NCI-H2227 treated with DMSO at 0.1 percent for 48 hours (cell line): ENCODE results near the gene TPPP.

Experiments used
- DNase-seq: peaks from one replicate; lab custom pipeline; 2025; lab: John Stamatoyannopoulos, UW

TPPP gene

DNA sequence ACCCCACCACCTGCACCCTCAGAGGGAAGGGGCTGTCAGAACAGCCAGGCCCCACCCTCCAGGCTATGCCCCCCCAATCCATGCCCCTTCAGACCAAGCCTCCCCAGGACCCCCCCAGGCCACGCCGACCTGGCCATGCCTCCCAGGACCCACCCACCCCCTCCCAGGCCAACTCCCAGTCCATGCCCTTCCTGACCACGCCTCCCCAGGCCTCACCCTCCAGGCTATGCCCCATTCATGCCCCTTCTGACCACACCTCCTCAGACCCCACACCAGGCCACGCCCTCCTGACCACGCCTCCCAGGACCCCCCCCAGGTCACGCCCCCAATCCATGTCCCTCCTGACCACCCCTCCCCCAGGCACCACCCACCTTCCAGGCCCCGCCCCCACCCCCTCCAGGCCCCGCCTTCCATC lies 27.6 kb downstream of the TPPP start:
- no peak for DNase-seq

DNA sequence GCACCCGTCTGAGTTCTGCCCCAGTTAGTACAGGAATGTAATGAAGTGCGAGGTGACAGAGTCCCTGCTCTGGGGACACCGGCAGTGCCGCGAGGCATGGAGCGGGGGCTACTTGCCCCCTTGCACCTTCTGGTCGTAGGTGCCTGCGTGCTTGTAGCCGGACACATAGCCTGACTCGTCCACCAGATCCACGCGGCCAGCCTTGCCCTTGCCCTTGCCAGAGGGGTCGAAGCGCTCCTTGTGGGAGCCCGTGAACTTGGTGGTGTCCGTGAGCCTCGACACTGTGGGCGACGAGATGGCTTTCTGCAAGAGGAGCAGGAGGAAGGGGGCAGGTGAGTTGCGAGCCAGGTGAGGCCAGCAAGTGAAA lies 28.2 kb downstream of the TPPP start:
- DNase-seq, result no peak

DNA sequence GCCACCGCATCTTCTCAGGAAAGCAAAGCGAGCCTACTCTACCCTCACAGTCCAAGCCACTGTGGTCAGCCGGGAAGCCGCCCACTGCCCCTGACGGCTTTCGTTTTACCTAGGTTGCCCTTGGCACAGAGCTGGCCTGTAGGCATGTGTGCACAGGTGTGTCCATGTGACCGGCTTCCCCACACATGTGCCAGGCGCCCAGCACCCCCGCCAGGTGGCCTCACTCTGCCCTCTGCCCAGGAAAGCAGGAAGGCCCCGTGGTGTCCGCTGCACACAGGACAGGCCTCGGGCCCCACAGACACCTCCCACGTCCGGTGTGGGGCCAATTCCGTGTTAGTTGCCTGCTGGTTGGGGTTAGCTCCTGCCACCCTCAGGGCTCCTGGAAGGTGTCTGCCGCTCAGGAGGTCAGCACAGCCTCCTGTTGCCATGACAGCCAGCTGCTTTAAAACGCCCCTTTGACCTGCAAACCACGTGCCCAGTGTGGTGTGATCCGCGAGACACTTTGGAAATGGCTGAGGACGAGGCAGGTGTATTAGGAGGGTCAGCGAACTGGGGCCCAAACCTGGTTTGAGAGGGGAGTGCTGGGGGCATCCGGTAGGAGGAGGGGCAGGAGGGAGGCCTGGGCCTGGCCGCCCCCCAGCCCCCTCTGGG lies 28.7 kb downstream of the TPPP start:
- DNase-seq, result no peak

DNA sequence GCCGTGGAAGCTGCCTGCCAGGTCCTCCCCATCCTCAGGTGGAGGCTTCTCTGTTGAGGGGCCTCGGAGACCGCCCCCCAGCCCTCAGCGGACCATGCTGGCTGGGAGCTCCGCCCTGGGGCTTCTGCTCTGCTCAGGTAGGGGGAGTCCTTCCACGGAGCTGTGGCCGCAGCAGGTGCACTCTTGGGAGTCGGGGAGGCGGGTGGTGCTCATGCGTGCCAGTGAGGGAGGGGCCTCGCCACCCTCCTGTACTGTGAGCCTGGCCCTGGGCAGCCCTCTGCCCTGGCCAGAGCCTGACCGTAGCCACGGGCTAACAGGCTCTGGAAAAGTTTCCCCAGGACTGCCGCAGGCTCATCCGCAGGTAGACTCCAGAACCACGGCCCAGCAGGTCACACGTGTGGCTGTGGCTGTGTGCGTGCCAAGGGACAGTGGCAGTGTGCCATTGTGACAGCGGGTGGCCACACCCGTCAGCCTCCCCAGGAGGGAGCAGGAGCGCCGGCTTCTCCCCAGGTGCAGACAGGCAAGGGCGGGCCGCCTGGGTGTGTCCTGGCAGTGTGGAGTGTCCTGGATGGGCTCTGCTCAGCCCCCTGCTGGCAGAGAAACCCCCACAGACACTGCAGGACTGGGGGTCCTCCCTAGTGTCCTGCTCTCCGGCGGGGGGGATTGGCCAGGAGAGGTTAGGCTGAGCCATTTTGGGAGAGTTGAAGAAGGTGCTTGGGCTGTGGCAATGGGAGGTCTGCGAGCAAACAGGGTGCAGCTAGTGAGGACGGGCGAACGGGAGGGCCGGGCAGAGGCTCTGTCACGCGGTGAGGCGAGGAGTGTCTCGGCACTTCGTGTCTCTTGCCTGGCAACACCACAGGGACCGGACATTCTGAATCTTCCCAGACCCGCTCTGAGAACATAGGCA lies 29.5 kb downstream of the TPPP start:
- DNase-seq, result no peak

DNA sequence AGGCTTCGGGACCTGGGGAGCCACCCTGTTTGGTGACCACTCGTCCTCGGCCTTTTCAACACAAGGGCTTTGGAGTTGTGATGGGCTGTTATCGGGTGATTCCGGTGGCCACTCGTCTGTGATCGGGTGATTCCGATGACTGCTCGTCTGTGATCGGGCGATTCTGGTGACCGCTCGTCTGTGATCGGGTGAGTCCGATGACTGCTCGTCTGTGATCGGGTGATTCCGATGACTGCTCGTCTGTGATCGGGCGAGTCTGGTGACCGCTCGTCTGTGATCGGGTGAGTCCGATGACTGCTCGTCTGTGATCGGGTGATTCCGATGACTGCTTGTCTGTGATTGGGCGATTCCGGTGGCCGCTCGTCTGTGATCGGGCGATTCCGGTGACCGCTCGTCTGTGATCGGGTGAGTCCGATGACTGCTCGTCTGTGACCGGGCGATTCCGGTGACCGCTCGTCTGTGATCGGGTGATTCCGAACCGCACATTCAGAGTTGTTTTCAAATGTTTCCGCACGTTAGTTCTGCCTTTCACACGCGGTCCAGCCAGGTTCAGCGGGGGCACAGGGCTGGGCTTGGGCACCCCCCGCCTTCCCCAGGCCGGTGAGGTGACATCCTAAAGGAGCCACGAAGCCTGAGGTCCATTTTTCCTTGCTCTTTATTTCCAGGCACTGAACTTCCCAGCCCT lies 30.3 kb downstream of the TPPP start:
- DNase-seq, result no peak

DNA sequence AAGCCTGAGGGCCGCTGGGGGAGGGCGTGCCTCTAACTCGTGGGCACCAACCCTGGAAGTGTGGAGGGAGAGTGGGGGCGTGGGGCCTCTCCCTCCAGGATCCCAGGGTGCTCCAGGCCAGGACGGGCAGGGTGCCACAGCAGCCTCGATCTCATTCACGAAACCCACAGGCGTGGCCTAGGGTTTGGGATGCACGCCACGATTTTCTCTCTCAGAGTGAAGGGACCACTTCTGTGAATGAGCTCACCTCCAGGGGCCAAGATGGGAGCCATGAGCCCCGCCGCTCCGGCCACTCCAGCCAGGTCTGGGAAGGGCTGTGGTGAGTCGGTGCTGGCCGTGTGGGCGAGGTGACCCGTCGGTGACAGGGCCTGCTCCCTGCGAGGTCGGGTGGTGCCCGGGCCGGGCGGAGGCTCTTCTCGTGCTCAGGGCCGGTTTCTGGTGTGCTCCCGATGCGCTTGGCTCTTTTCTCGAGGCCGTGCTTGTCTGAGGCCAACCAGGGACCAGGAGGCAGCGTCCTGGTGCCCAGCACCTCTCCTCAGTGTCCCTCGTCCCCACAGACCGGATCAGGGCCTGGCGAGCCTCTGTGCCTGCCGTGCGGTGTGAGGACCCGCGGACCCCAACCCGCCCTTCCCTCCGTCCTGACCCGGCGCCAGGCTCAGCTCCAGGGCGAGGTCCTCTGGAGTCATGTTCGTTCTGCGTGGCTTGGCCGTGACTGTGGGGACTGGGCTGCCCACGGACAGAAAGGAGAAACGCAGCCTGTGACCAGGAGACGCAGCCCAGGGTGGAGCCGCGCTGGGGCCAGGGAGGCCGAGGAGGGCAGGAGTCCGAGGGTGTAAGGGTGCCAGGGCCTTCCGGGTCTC lies 31.0 kb downstream of the TPPP start:
- DNase-seq, result no peak

DNA sequence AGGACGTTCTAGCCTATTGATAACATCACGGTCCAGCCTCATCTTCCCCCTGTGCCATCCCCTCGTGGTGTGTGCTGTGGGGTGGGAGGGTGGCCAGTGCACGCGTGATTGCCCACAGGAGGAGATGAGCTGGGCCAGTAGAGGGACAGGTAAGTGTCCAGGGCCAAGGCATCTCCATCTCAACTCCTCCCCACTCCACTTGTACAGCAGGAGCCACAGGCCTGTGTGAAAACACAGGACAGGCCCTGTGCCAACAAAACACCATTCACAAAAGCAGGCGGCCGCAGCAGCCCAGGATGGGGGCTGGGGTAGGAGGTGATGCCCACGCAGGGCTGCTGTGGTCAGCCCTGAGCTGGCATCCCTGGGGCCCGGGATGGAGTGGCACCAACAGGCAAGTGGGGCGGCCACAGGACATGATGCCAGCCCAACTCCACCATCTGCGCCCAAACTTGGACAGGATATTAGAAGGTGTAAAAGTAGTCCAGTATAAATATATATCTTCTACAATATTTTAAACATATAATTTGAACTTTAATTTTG lies 32.6 kb downstream of the TPPP start:
- DNase-seq, result no peak

DNA sequence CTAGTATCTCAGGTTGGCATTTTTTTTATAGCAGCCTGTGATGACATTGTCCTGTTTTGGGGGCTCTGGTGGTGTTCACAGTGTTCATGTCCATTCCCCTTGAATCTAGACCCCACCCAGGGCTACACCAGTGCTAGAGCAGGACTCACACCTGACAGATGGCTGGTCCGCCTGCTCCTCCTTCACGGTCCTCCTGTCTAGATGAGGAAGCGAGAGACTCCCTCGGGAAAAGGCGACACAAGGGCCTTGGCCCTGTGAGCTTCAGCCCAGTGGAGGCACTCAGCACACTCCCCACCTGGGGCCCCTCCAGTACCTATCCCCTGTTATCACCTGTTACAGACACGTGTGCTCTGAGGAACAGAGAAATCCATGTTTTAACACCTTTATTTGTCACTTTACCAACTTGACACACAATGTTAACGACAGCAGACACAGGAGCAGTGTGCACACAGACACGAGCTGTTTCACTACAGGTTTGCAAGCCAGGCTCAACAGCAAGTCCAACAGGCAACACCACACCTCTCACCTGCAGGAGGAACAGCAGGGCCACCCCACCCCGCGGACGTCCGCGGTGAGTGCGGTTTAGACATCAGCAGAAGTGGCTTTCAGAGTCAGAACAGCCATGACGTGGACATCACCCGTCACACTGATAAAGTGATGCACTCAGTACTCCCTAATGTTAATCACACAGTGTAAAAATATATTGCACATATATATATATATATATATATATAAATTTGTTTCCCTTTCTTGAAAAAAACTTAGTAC lies 33.5 kb downstream of the TPPP start:
- DNase-seq, result no peak

DNA sequence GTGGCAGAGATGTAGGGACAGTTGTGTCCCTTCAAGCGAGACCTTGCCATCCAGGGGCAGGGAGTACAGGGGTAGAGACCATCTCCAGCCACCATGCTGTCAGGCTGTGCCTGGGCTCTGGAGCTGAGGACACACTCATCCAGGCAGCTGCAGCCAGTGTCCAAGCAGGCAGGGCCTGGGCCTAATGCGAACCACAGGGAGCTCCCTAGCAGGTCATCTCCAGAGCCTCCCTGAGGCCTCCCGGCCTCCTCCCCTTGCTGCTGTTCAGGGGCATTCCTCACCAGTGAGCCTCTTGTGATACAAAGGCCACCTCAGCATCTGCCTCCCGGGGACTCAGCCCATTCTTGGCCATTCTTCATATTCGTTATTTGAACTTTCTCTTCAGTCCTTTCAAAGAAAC lies 35.0 kb downstream of the TPPP start:
- no peak for DNase-seq

DNA sequence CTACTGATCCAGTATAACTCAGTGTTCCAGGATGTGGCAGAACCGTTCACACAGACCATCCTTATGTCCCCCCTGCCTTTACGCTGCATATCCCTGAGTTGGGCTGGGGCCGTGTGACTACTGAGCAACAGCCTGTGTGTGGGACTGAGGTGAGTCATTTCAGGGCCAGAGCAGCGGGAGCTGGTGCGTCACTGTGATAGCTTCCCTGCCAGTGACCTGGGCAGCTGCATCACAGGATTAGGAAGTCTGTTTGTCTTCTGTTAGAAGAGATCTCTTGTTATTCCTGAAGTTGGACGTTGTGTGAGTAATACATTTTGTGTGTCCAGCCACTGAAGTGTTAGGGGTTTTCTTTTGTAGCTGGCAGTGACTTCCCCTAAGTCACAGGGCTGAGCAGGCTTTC lies 35.6 kb downstream of the TPPP start:
- DNase-seq, result no peak

DNA sequence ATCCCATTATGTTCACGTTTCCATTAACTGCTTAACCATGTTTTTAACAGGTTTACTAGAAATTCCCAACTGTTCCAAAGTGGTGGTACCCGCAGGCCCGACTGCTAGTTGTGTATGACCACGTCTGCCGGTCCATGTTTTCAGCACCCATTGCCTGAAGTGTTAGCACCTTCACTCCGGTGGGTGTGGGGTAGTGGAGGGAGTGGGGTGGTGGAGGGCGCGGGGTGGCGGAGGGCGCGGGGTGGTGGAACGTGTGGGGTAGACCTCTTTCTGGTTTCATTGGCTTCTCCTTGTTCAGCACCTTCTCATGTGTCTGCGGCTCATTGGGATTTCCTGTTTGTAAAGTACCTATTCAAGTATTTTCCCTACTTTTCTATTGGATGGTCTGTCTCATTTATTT lies 37.7 kb downstream of the TPPP start:
- no peak for DNase-seq

DNA sequence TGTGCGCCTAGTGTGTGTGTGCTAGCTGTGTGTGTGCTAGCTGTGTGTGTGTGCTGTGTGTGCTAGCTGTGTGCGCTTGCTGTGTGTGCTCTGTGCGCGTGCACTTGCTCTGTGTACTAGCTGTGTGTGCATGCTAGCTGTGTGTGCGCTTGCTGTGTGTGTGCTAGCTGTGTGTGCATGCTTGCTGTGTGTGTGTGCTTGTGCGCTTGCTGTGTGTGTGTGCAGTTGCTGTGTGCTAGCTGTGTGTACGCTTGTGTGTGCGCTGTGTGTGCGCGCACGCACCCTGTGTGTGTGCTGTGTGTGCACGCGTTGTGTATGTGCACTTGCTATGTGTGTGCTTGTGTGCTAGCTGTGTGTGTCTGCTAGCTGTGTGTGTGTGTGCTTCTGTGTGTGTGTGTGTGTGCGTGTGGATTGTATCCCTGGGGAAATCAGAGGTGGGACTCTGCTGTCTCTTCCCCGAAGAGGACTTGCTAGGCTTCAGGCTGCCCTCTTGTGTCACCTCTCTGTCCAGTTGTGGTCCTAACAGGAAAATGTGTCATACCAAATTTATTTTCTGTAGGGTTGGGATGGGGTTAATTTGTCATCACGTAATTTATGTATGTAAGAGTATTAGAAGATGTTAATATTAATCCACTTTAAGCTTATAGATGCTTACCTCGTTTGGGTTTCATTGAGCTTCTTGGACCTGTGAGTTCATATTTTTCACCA lies 38.9 kb downstream of the TPPP start:
- no peak for DNase-seq

DNA sequence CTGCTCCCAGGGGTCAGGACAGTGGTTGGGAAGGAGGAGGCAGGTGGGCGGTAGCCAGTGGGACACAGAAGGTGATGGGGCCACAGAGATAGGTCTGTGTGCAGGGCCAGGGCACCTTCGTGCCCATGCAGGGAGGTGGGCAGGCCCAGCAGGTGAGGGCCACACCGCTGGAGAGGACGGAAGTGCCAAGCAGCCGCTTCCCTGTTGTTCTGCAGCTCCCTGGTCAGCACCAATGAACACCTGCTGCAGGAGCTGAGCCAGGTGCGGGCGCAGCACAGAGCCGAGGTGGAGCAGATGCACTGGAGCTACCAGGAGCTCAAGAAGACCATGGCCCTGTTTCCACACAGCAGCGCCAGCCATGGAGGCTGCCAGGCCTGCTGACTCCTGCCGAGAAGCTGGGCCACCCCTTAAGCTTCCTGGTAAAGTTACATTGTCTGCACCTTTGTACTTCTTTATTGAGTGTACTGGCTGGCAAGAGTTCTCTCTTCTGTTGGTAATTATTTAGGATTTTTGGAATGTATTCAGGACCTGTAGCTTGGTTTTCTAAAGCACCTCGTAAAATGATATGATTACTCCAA lies 40.3 kb downstream of the TPPP start:
- no peak for DNase-seq

DNA sequence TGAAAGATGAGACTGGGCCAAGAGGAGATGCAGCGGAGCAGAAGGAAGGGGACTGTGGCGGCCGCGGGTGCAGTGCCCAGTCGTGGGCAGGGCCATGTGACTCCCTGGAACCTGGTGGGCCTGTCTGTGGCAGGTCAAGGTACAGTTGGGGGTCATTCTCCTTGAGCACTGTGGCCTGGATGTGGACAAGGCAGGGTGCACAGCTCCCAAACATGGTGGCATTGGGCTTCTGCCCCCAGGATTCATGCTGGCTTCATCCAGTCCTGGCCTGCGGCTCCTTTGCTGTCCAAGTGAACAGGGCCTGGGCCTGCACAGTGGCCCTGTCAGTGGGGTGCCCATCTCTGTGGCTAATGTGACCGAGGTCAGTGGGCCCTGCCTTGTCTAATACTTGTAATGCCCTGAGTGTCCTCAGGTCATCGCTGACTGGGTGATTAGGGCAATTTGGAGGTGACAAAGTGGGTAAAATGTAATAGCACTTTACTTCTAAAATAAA lies 41.1 kb downstream of the TPPP start:
- DNase-seq, result no peak

DNA sequence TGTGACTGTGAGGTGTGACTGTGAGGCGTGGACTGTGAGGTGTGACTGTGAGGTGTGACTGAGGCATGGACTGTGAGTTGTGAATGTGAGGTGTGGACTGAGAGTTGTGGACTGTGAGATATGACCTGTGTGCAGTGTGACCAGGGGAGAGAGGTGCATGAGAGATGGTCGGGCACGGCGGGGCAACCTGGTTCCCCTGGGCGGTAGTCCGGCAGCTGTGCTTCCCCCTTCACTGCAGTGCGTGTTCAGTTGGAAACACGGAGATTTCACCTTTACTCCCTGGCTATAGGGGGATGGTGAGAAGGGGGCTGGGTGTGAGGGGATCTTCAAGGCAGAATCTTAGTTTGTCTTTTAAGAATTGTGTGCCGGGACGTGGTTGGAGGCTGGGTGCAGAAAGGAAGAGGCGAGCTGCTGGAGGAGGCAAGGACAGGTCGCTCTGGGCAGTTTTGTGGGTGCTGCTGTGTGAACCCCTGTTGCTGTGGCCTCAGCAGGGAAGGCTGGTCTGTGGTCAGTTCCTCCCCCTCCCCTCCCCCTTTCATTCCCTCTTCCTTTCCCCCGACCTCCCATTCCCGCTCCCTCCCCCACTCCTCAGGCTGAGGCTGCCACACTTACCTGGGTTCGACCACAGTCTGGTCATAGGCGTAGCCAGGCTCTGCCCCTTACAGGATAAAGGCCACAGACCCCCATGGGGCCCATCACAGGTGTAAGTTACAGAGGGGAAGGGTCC lies 41.7 kb downstream of the TPPP start:
- no peak for DNase-seq

DNA sequence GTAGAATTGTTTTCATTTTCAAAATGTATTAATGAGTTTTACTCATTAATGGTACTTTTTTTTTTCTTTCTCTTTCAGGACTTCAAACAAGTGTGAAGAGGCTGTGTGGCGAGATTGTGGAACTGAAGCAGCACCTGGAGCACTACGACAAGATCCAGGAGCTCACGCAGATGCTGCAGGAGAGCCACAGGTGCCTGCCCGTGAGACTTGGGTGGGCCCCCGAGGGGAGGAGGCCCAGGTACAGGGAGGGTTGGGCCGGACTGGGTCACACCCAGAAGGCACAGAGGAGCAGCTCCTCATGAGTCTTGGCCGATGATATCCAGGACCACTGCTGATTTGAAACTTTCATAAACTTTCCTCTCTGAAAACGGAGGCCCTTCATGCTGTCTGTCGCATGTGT lies 45.4 kb downstream of the TPPP start:
- no peak for DNase-seq

DNA sequence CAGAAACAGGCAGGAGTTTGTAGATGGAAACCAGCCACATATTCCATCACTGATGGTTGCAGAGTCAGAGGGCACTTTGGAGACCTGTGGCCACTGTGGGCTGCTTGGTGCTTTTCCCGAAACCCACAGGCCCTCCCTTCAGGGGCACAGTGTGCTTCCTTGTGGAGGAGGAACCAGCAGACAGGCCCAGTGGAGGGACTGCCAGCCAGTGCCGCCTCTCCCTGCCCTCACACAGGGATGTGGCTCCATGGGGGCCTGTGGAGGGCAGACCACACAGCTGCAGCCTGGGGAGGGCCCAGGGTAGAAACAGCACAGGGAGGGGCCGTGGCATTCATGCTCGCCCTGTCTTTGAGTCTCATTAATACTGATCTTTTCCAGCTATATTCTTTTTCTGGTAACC lies 45.8 kb downstream of the TPPP start:
- DNase-seq, result no peak

DNA sequence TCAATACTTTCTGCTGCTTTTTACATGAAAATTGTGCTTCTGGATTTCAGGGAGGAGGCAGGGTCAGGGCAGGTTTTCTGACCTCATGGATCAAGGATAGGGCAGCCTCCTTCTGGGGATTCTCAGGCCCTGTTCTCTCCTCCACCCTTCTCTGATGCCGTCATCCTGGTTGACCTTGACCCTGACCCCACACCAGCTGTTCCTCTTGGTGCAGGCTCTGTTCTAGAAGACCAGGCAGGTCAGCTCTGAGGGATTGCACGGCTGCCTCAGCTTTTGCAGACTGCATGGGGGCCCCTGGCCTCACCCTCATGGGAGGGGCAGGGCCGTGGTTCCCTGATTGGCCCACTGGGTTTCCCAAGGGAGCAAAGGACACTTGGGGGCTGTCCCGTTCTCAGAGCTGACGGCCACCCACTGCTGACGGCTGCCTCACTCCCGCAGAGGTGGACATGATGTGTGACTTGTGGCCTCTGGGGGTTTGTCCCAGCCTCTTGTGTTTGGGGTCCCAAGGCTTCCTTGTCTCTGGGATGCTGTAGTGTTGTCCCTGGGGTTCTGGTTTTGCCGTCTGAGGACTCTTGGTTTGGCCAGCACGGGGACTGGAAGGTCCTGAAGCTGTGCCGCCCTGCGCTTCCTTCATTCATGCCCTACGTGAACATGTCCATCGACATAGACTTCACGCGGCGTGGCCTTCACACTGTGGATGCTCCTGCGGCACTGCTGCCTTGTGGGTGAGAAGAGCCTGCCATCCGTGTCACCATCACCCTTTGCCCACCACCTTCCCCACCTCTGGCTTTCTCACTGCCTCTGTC lies 46.6 kb downstream of the TPPP start:
- DNase-seq, result no peak
